Activated T-cell treated with anti-CD3 and anti-CD28 coated beads, Interleukin-2, amount 50 U/mL, for 4 hours (primary cell): Measurements from ENCODE around the gene HGF. TPM values are rescaled to one million over a fixed set of nuclear protein-coding genes. Genes with fewer than 3 reads are reported as not detected.

Experiments
- ATAC-seq, 2 donors: fragments of 200-7000 bp; cut with Tn5 transposase; one replicate each; pipeline ENCODE4 v1.10.0; 2021
- DNase-seq: peaks from one replicate; pipeline ENCODE4 v3.0.0-alpha.2; 2020
- H3K27me3 Mint-ChIP-seq: one replicate; pipeline ENCODE4 v1.8.0; 2021; ENCODE audit warnings: low read depth, mixed read lengths
- H3K36me3 Mint-ChIP-seq: one replicate; pipeline ENCODE4 v1.8.0; 2022; ENCODE audit warnings: mixed read lengths; ENCODE audit not compliant: insufficient read depth
- H3K4me1 Mint-ChIP-seq: one replicate; pipeline ENCODE4 v1.8.0; 2021; ENCODE audit warnings: low read depth, mixed read lengths
- H3K4me3 Mint-ChIP-seq: one replicate; pipeline ENCODE4 v1.8.0; 2021; ENCODE audit warnings: mild to moderate bottlenecking, moderate library complexity, mixed read lengths
- H3K9me3 Mint-ChIP-seq: one replicate; pipeline ENCODE4 v1.8.0; 2021; ENCODE audit warnings: mixed read lengths
- total RNA-seq, 3 donors: library from RNA; stranded (reverse); gene quantifications; one replicate each; pipeline ENCODE4 v1.2.1, GENCODE V29; 2021

Gene HGF
- total RNA-seq, 3 donors from 2014 or later, result 0.16 TPM; not detected in 2

GRCh38 chr7:81788246-81788645 is 18.4 kb upstream of the HGF start:
- Mint-ChIP-seq H3K9me3 (peaks cover 7% of the 10 kb centered on the region), H3K4me3 (no peak overlapping the region), H3K4me1 (no peaks in the 10 kb centered on the region), H3K27me3 (no peaks in the 10 kb centered on the region), H3K36me3 (no peaks in the 10 kb centered on the region)
- DNase-seq (no peak), ATAC-seq (no peak)

- H3K9me3 Mint-ChIP-seq, result peaks cover 4% of the 10 kb centered on the region
- no peak for ATAC-seq
- H3K27me3 Mint-ChIP-seq, result no peaks in the 10 kb centered on the region
- no peak for DNase-seq
- H3K4me1 Mint-ChIP-seq, result no peaks in the 10 kb centered on the region
- H3K36me3 Mint-ChIP-seq, result no peaks in the 10 kb centered on the region
- no peak overlapping the region for H3K4me3 Mint-ChIP-seq
Measured at GRCh38 chr7:81783818-81784217, 14.0 kb upstream of the HGF start.

GRCh38 chr7:81780914-81781693 is 11.3 kb upstream of the HGF start:
- Mint-ChIP-seq H3K27me3 (no peaks in the 10 kb centered on the region), H3K4me3 (no peak overlapping the region), H3K9me3 (no peaks in the 10 kb centered on the region), H3K4me1 (no peaks in the 10 kb centered on the region), H3K36me3 (no peaks in the 10 kb centered on the region)
- DNase-seq (no peak), ATAC-seq (no peak)

- H3K27me3 Mint-ChIP-seq, result no peaks in the 10 kb centered on the region
- no peaks in the 10 kb centered on the region for H3K36me3 Mint-ChIP-seq
- ATAC-seq (no peak), DNase-seq (no peak)
- H3K9me3 Mint-ChIP-seq, result no peaks in the 10 kb centered on the region
- H3K4me3 Mint-ChIP-seq, result no peak overlapping the region
- no peaks in the 10 kb centered on the region for H3K4me1 Mint-ChIP-seq
Measured at GRCh38 chr7:81779706-81780105, 9.9 kb upstream of the HGF start.

- Mint-ChIP-seq H3K36me3 (no peaks in the 10 kb centered on the region), H3K4me3 (no peak overlapping the region), H3K27me3 (no peaks in the 10 kb centered on the region), H3K4me1 (no peaks in the 10 kb centered on the region), H3K9me3 (no peaks in the 10 kb centered on the region)
- no peak for DNase-seq
- no peak for ATAC-seq
Measured at GRCh38 chr7:81777697-81778096, 7.8 kb upstream of the HGF start.

- Mint-ChIP-seq H3K4me3 (no peak overlapping the region), H3K36me3 (no peaks in the 10 kb centered on the region)
- ATAC-seq, result no peak
Measured at GRCh38 chr7:81776948-81777630, 7.2 kb upstream of the HGF start.

GRCh38 chr7:81776161-81776560 is 6.3 kb upstream of the HGF start:
- H3K4me3 Mint-ChIP-seq, result no peak overlapping the region
- no peak for ATAC-seq
- DNase-seq, result no peak
- H3K36me3 Mint-ChIP-seq, result no peaks in the 10 kb centered on the region
- no peaks in the 10 kb centered on the region for H3K27me3 Mint-ChIP-seq
- no peaks in the 10 kb centered on the region for H3K9me3 Mint-ChIP-seq
- no peaks in the 10 kb centered on the region for H3K4me1 Mint-ChIP-seq

More at GRCh38 chr7:81776948-81777630, 7.2 kb upstream of the HGF start:
- no peak for DNase-seq
- H3K27me3 Mint-ChIP-seq, result no peaks in the 10 kb centered on the region
- no peaks in the 10 kb centered on the region for H3K9me3 Mint-ChIP-seq
- no peaks in the 10 kb centered on the region for H3K4me1 Mint-ChIP-seq

- Mint-ChIP-seq H3K9me3 (no peaks in the 10 kb centered on the region), H3K4me3 (no peak overlapping the region), H3K4me1 (no peaks in the 10 kb centered on the region), H3K27me3 (no peaks in the 10 kb centered on the region), H3K36me3 (no peaks in the 10 kb centered on the region)
- no peak for ATAC-seq
- DNase-seq, result no peak
Measured at GRCh38 chr7:81775560-81775959, 5.7 kb upstream of the HGF start.

GRCh38 chr7:81774551-81774950 is 4.7 kb upstream of the HGF start:
- no peak for ATAC-seq
- Mint-ChIP-seq H3K4me1 (no peaks in the 10 kb centered on the region), H3K27me3 (no peaks in the 10 kb centered on the region), H3K9me3 (no peaks in the 10 kb centered on the region), H3K36me3 (no peaks in the 10 kb centered on the region), H3K4me3 (no peak overlapping the region)
- no peak for DNase-seq

GRCh38 chr7:81770728-81771223 is 929 bp upstream of the HGF start:
- no peaks in the 10 kb centered on the region for H3K36me3 Mint-ChIP-seq
- H3K27me3 Mint-ChIP-seq, result no peaks in the 10 kb centered on the region
- ATAC-seq, result no peak
- no peak overlapping the region for H3K4me3 Mint-ChIP-seq
- H3K9me3 Mint-ChIP-seq, result peaks cover 3% of the 10 kb centered on the region
- no peak for DNase-seq
- H3K4me1 Mint-ChIP-seq, result no peaks in the 10 kb centered on the region

- no peak for ATAC-seq
- no peak for DNase-seq
- no peaks in the 10 kb centered on the region for H3K4me1 Mint-ChIP-seq
- H3K27me3 Mint-ChIP-seq, result no peaks in the 10 kb centered on the region
- H3K9me3 Mint-ChIP-seq, result peaks cover 3% of the 10 kb centered on the region
- no peaks in the 10 kb centered on the region for H3K36me3 Mint-ChIP-seq
- peak overlapping the region; percentile 27 for H3K4me3 Mint-ChIP-seq
Measured at GRCh38 chr7:81768951-81769778, 682 bp downstream of the HGF start.

GRCh38 chr7:81767926-81768325 is 1.9 kb downstream of the HGF start:
- no peaks in the 10 kb centered on the region for H3K4me1 Mint-ChIP-seq
- H3K27me3 Mint-ChIP-seq, result no peaks in the 10 kb centered on the region
- peaks cover 3% of the 10 kb centered on the region for H3K9me3 Mint-ChIP-seq
- H3K4me3 Mint-ChIP-seq, result no peak overlapping the region
- no peaks in the 10 kb centered on the region for H3K36me3 Mint-ChIP-seq
- ATAC-seq (no peak), DNase-seq (no peak)

GRCh38 chr7:81761821-81762220 is 8.0 kb downstream of the HGF start:
- Mint-ChIP-seq H3K36me3 (no peaks in the 10 kb centered on the region), H3K9me3 (no peaks in the 10 kb centered on the region), H3K27me3 (no peaks in the 10 kb centered on the region), H3K4me3 (no peak overlapping the region), H3K4me1 (no peaks in the 10 kb centered on the region)
- no peak for ATAC-seq
- DNase-seq, result no peak

- Mint-ChIP-seq H3K27me3 (no peaks in the 10 kb centered on the region), H3K4me1 (no peaks in the 10 kb centered on the region), H3K36me3 (no peaks in the 10 kb centered on the region), H3K4me3 (no peak overlapping the region), H3K9me3 (no peaks in the 10 kb centered on the region)
- no peak for ATAC-seq
- no peak for DNase-seq
Measured at GRCh38 chr7:81761031-81761430, 8.8 kb downstream of the HGF start.
